GM18907 (cell line): Measurements from ENCODE around the gene TRRAP.

Experiments used
- ATAC-seq: cut with Tn5 transposase; IDR thresholded peaks from one replicate; pipeline ENCODE4 v1.9.1; 2021; ENCODE audit warnings: mild to moderate bottlenecking, moderate library complexity; ENCODE audit not compliant: unreplicated experiment

The TRRAP gene

GRCh38 chr7:99003419-99003818 is 125.1 kb downstream of the TRRAP start:
- ATAC-seq = no peak

GRCh38 chr7:99004216-99004615 is 125.9 kb downstream of the TRRAP start:
- no peak for ATAC-seq

GRCh38 chr7:99004781-99005500 is 126.6 kb downstream of the TRRAP start:
- ATAC-seq = no peak

- no peak for ATAC-seq
Observed at GRCh38 chr7:99005776-99006175, 127.4 kb downstream of the TRRAP start.

- no peak for ATAC-seq
Observed at GRCh38 chr7:99006739-99007424, 128.6 kb downstream of the TRRAP start.

GRCh38 chr7:99008181-99008631 is 129.9 kb downstream of the TRRAP start:
- ATAC-seq = no peak

GRCh38 chr7:99008921-99009530 is 130.7 kb downstream of the TRRAP start:
- ATAC-seq = no peak

- ATAC-seq = no peak
Observed at GRCh38 chr7:99010281-99010680, 131.9 kb downstream of the TRRAP start.

GRCh38 chr7:99011341-99011705 is 133.0 kb downstream of the TRRAP start:
- no peak for ATAC-seq

- ATAC-seq = no peak
Observed at GRCh38 chr7:99011706-99012404, 133.5 kb downstream of the TRRAP start.

GRCh38 chr7:99012722-99013121 is 134.4 kb downstream of the TRRAP start:
- ATAC-seq = no peak

GRCh38 chr7:99013266-99014112 is 135.2 kb downstream of the TRRAP start:
- ATAC-seq = no peak

GRCh38 chr7:99014113-99014985 is 136.0 kb downstream of the TRRAP start:
- ATAC-seq = no peak

GRCh38 chr7:99016196-99016595 is 137.9 kb downstream of the TRRAP start:
- ATAC-seq = no peak

- ATAC-seq = no peak
Observed at GRCh38 chr7:99019523-99020412, 141.4 kb downstream of the TRRAP start.

GRCh38 chr7:99020413-99020715 is 142.0 kb downstream of the TRRAP start:
- ATAC-seq = no peak

- ATAC-seq = no peak
Observed at GRCh38 chr7:99021941-99022560, 143.7 kb downstream of the TRRAP start.

GRCh38 chr7:99024066-99024465 is 145.7 kb downstream of the TRRAP start:
- ATAC-seq = no peak
